Measurements from ENCODE around the gene PKNOX2.

Gene PKNOX2

DNA sequence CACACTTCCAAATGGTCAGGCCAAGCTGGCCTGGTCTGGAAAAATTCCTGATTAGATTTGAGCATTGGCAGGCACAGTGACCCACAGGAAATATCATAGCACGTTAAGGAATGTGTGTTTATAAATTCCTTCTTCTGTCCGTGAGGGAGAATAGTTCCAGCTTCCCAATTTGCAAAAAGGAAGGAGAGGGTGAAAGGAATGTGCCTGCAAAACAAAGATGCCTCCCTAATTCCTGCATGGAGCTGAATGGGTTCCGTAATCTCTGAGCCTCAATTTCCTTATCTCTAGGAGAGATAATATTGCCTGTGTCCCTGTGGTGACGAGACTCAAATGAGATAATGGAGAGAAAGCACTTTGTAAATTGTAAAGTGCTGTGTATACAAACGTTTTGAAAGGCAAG, 226.4 kb downstream of the PKNOX2 start:
- peak; percentile 0 for DNase-seq

- no peak for DNase-seq
Observed at GRCh38 chr11:125393331-125393730, 228.8 kb downstream of the PKNOX2 start.

- DNase-seq, result no peak
Observed at GRCh38 chr11:125394296-125394695, 229.7 kb downstream of the PKNOX2 start.

GRCh38 chr11:125397421-125397820, 232.9 kb downstream of the PKNOX2 start:
- no peak for DNase-seq

DNA sequence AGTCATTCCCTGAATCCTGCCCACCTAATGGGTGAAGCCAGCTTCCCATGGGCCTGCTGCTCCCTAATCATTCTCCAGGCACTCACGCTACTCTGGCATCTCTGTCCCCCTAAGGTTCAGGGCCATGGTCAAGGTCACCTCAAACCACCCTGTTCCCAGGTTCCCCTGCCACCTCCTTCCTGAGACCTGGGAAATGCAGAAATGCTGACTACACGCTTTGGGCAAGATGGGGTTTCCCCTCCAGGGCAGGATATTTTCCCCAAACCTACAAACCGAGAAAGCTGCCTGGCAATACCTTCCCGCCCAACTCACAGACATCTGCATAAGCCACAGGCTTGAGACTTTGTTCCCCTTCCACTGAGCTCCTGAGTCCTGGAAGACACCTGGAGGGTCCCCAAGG, 233.9 kb downstream of the PKNOX2 start:
- no peak for DNase-seq

DNA sequence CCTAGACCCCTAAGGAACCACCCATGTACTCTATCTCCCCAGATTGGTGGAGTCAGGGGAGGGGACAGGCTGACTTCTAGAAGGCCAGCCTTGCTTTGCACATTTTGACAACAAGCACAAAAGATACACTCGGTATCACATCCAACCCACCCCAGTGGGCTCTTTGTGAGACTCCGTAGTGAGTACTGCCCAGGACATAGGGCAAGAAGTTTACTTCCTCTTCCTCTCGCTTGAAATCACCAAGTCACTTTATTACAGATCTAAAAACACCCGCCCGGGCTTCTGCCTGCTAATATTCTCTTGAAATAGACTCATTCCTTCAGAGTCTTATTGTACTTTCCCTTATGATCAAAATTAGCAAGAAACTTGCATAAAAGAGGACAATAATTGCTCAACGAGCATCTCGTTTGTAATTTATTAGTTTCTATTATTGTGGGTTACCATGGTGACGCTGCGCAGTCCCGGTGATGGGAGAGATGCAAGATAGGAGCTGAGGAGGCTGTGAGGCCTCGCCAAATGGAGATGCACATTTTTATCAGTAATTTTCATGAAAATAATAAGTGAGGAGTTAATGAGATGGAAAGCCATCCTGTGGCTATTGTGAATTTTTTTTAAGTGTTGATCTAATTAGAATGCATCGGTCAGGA, 234.6 kb downstream of the PKNOX2 start:
- peak; percentile 9 for DNase-seq

DNA sequence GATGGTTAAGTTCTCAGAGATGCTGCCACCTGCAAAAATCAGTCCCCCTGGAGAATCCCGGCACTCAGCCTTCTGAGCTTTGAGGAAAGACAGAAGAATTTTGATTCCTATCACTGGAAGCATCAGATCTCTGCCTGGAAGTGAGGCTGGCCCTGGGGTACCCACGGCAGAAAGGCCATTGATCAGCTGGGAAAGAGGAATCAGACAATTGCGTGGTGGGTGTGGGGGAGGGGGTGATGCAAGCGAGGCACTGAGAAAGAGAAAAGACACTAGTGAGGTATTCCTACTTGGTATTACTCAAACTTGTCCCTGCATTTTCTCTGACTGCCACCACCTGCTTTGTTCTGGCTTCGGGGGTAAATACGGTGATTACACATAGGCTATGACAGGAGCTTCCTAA, 235.4 kb downstream of the PKNOX2 start:
- no peak for DNase-seq

DNA sequence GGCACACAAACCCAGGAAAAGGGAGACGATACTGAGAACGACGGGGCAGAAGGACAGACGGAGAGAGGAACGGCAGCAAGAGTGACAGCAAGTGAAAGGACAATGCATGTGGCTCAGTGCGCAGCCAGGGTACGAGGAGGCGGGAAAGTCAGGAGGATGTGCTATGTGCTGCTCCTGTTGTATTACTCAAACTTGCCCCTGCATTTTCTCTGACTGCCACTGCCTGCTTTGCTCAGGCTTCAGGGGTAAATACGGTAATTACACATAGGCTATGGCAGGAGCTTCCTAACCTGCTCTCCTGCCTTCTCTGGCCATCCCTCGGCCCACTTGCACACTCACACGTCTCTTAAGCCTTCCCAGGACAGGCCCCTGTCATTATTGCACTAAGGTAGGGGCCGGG, 236.7 kb downstream of the PKNOX2 start:
- peak; percentile 24 for DNase-seq

DNA sequence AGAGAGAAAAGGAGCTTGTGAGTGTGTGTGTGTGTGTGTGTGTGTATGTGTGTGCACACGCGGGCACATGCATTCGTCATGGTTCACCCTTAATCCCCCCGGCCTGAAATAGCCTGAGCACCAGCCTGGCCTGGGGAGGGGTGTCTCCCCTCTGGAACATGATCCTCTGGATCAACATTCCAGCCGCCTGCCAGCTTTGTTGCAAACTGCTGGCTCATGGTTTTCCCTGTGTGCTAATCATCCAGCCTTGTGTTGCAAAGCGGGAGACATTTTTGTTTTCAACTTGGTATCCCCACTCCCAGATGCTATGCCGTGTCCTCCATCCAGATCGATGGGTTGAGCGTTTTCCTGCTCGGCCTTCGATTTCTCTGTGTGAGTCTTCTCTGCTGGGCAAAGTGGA, 237.2 kb downstream of the PKNOX2 start:
- DNase-seq, result no peak

GRCh38 chr11:125402435-125402834, 237.9 kb downstream of the PKNOX2 start:
- DNase-seq, result peak; percentile 44

DNA sequence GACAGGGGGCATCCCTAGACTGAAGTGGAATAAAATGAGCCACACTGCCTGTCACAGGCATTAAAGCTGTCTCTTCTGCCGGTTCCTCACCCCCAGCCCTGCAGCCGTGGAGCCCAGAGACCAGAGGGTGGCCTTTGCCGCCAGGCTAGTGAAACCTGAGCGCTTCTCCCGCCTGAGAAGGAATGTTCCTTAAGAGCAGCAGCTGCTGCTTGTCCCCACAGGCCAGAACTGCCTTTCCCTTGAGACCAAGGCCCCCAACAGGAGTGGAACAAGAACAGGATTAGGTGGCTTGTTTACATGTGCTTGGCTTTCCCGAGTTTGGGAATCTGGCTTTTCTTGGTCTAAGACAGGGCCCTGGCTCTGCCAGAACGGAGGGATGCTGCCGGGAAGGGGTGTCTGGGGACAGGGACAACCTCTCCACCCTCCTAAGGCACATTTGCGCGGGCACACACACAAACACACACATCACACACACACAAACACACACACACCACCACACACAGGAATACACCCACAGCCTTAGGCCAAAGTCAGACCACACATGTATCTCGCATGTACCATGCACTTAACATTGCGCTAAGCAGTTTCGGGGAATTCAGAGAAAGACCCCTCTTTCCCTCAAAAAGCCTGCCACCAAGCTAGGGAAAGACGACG, 239.7 kb downstream of the PKNOX2 start:
- peak; percentile 34 for DNase-seq

GRCh38 chr11:125404811-125405790, 240.6 kb downstream of the PKNOX2 start:
- DNase-seq, result peak; percentile 88

DNA sequence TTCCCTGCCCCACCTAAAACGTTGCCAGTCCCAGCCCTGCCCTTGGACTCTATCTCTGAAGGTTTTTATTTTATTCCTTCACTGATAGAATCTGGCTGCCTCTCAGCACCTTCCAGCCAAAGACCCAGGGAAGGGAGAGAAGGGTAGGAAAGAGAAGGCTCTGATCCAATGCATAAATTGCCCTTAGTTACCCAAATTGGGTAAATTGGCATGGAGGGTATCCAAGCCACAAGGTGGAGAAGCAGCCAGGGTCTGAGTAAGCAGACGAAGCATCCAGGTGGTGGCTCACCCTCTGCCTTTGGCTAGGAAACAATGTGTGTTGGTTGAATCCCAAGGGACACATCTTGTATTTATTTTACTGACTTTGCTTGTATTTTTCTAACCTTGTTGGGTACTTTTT, 242.5 kb downstream of the PKNOX2 start:
- DNase-seq, result peak; percentile 24

- DNase-seq, result peak; percentile 55
Observed at GRCh38 chr11:125408311-125408711, 243.8 kb downstream of the PKNOX2 start.

DNA sequence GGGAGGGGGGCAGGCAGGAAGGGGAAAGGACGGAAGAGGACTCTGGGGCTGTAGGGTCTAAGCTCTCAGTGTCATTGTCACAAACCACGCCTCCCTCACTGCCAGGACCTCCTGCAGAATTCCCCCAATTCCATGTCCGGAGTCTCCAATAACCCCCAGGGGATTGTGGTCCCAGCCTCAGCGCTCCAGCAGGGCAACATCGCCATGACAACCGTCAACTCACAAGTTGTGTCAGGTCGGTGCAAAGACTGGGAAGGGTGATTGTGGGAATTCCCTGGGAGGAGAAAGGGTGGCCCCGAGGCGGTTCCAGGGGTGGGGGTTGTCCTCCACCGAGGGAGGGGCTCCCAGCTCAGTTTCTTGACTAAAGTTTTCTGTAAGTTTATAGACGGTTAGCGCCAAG, 245.5 kb downstream of the PKNOX2 start:
- peak; percentile 17 for DNase-seq

DNA sequence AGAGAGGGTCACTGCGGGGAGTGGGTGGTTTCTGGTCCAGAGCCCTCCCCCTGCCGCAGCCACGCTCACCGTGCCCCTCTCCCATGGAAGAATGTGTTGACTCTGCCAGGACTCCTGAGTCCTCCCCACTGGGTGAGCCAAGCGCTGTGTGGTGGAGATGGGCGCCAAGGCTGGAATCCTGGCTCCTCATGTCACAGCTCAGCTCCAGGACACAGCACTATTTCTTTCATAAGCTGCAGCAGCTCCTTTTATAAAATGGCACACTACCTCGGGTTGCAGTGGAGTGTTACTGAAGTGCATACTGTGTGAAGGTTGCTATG, 247.6 kb downstream of the PKNOX2 start:
- no peak for DNase-seq

DNA sequence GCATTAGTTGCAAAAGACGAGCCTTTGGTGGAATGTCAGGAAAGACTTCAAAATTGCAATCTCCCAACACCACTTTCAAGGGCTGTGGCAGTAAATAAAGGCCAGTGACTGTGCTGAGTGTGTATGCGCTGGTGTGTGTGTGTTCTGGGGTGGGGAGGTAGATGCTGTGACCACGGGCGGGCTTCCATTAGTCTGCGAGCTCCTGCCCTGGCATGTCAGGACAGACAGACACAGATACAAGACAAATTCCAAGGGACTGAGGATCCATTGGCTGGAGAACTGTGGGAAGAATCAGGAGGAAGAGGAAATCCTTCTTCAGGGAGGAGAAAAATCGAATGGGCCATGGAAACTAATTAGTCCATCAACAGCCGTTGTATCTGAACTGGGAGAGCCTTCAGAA, 248.0 kb downstream of the PKNOX2 start:
- no peak for DNase-seq

DNA sequence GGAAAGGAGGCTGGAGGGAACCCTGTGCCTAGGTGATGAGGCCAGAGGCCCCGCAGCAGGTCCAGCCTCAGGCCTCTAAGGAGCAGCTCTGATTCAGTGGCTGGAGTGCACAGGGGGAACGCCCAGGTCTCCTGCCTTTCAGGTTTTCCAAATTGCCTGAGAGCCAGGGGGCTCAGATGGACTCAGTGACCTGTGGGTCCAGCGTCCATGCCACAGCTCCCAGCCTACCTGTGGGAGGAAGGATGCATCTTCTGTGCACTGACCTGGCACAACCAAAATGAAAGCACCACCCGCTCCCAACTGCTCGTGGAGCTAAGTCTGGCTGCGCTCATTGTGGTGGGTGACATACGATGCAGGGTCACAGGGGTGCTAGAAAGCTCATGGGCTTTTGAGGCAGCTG, 248.7 kb downstream of the PKNOX2 start:
- peak; percentile 50 for DNase-seq

DNA sequence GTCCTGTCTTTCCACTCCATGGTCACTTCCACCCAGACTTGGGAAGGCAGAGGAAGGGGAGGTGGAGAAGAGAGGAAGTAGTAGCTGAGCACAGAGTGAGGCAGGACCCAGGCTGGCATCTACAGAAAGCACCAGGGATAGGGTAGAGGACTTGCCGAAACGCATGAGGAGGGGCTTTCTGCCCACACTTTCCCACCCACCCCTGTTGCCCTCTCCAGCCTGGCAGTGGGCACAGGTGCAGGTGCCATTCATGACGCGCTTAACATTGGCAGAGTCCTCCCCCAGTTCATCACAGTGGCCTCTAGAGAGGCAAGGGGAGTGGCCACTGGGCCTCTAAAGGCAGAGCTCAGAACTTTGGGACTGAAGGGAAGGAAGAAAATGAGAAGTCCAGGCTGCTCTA, 249.6 kb downstream of the PKNOX2 start:
- peak; percentile 21 for DNase-seq

GRCh38 chr11:125416981-125417935, 252.7 kb downstream of the PKNOX2 start:
- peak; percentile 43 for DNase-seq

DNA sequence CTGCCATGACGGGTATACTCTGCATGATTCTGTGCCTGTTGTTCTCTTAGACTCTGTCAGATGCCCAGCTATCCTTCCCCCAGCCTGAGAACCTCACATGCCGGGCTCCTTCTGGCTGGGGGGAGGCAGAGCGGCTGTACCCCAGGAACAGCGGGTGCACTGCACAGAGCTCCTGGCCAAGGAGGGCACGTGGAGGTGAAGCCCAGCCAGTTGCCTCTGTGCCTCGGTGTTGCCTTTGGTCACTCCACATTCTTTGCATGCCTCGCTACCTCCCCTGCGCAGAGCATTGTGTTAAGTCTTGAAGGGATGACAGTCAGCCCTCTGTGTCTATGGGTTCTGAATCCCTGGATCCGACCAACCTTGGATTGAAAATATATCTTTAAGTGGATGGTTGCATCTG, 253.8 kb downstream of the PKNOX2 start:
- DNase-seq, result peak; percentile 46

DNA sequence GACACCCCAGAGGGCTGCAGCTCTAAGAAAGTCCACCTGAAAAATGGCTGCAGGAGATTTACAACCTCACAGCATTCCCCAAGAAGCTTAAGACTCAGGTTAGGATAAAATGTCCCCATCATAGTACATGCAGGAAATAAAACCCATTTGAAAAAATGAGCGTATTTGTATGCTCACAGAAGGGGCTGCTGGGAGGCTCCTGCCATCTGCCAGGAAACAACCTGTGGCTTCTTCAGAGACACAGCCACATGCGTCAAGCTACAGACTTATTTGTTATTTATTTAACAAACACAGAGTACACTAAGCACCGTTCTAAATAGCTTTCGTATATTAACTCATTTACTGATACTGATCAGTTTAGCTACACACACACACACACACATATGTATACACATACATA, 258.1 kb downstream of the PKNOX2 start:
- DNase-seq, result no peak
